ENCODE measurements around the gene NR2F1-AS1. TPM values are rescaled to one million over a fixed set of nuclear protein-coding genes. Genes with fewer than 3 reads are reported as not detected.

Gene NR2F1-AS1
- total RNA-seq, 4 donors from 2014 or later: 4.1 to 8.6 (median 5.3) TPM

DNA sequence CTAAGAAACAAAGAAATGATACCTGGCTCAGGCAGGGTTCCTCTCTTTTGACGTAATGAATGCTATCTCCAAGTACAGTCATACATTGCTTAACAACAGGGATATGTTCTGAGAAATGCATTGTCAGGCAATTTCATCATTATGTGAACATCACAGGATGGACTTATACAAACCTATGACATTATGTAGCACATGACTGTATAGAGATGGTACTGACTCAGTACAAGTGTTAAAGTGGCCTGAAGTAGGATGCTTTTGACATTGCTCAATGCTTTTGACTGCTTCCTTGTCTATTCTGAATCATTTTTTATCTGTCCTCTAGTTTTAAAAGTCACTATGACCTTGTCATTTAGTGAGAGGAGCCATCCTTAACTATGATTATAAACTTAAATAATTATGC, 147.6 kb downstream of the NR2F1-AS1 start:
- TF ChIP-seq, protein P1, sequence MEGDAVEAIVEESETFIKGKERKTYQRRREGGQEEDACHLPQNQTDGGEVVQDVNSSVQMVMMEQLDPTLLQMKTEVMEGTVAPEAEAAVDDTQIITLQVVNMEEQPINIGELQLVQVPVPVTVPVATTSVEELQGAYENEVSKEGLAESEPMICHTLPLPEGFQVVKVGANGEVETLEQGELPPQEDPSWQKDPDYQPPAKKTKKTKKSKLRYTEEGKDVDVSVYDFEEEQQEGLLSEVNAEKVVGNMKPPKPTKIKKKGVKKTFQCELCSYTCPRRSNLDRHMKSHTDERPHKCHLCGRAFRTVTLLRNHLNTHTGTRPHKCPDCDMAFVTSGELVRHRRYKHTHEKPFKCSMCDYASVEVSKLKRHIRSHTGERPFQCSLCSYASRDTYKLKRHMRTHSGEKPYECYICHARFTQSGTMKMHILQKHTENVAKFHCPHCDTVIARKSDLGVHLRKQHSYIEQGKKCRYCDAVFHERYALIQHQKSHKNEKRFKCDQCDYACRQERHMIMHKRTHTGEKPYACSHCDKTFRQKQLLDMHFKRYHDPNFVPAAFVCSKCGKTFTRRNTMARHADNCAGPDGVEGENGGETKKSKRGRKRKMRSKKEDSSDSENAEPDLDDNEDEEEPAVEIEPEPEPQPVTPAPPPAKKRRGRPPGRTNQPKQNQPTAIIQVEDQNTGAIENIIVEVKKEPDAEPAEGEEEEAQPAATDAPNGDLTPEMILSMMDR (IDR thresholded peaks at IDR 0.05; ENCODE audit: low read depth): no peak

- TF ChIP-seq, protein P1 (IDR thresholded peaks at IDR 0.05; ENCODE audit: low read depth): no peak
Observed at GRCh38 chr5:93431250-93431649, 149.8 kb downstream of the NR2F1-AS1 start.

DNA sequence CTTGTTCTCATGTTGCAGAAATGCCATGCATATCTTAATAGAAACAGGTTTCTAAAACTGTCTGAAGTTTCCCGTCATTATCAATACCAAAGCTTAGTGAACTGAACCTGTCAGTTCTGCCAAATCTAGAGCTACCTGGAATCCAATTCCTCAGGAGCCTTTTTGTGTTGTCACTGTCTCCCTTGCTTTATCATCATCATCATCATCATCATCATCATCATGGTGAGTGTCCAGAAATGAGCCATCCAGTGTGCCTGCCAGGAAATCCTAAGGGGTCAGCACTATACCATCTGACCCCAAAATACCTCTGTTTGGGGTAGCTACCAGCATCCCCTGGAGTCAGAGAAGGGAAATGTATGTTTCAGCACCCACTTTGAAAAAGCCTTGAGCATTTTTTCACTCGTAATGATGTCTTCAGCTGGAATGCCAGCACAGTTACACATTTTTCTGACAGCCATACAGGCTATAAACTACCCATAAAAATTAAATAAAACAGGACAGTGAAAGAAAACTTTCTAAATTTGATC, 150.3 kb downstream of the NR2F1-AS1 start:
- TF ChIP-seq, protein P1 (IDR thresholded peaks at IDR 0.05; ENCODE audit: low read depth): no peak

DNA sequence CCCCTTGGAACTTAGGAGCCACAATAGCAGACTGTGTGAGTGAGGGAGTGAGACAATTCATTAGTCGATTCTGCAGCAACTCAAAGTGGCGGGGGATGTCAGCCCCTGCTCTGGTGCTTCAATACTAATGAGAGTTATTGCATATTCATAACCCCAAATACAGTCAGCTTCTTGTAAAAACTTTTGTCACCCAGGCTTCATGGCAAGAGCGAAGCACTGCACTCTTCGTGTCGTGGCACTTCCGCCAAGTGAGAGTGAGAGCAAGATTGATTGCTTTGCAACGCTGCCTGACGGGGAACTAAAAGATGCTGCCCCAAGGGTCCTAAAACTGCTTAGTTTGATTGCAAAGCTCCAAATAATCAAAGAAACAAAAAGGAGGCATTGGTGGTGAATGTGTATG, 150.9 kb downstream of the NR2F1-AS1 start:
- TF ChIP-seq, protein P1 (IDR thresholded peaks at IDR 0.05; ENCODE audit: low read depth): no peak

- TF ChIP-seq, protein P1 (IDR thresholded peaks at IDR 0.05; ENCODE audit: low read depth): no peak
Observed at GRCh38 chr5:93428868-93429267, 152.2 kb downstream of the NR2F1-AS1 start.

GRCh38 chr5:93427316-93427715, 153.7 kb downstream of the NR2F1-AS1 start:
- TF ChIP-seq, protein P1 (IDR thresholded peaks at IDR 0.05; ENCODE audit: low read depth): no peak

DNA sequence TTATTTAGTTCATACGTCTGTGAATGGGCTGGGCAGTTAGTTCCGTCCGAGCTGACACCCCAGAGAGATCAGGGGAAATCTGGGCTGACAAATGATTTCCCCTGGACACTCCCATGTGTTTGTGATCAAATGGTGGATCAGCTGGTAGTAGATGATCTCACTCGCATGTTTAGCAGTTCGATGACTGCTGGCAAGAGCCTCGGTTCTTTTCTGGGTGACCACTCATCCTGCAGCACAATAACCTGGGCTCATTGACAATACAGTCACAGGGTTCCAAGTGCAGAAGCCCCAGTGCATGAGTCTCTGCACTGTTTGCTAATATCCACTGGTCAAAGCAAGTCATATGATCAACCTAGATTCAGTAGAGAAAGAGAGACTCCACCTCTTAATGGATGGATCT, 155.9 kb downstream of the NR2F1-AS1 start:
- TF ChIP-seq, protein P1 (IDR thresholded peaks at IDR 0.05; ENCODE audit: low read depth): no peak
